Panc1 (cell line): ENCODE data around the gene ZNF862.

Experiments used
- CTCF ChIP-seq: fragments of 450-650 bp; IDR thresholded peaks from 2 replicates; pipeline ENCODE4 v1.5.1; 2017; ENCODE audit warnings: mild to moderate bottlenecking
- POLR2AphosphoS5 ChIP-seq: IDR thresholded peaks from 2 replicates; pipeline ENCODE4 v1.6.1; 2012; ENCODE audit warnings: mild to moderate bottlenecking, low read depth, low read length, moderate library complexity
- REST ChIP-seq, 2 experiments: IDR thresholded peaks; 2 replicates each; pipeline ENCODE4 v1.6.1; 2011 to 2012; ENCODE audit warnings: low read depth in 2 of 2, control low read depth in 1 of 2, low read length in 1 of 2, mild to moderate bottlenecking in 1 of 2, moderate library complexity in 1 of 2; ENCODE audit not compliant: insufficient read depth in 1 of 2
- SIN3A ChIP-seq: IDR thresholded peaks from 2 replicates; pipeline ENCODE4 v1.6.1; 2012; ENCODE audit warnings: low read depth, mild to moderate bottlenecking, low read length, moderate library complexity, borderline replicate concordance; ENCODE audit not compliant: insufficient read depth
- TCF7L2 ChIP-seq: IDR thresholded peaks from 2 replicates; pipeline ENCODE4 v1.6.1; 2011; ENCODE audit warnings: mild to moderate bottlenecking, low read depth, low read length, inconsistent platforms

GRCh38 chr7:149855361-149856305 lies 17.5 kb downstream of the ZNF862 start:
- TF ChIP-seq CTCF: no peak
- no peak for TF ChIP-seq REST (IDR thresholded peaks at IDR 0.05; ENCODE audit: insufficient read depth in 1 of 2, low read depth in 2 of 2, low read length in 1 of 2)
- no peak for TF ChIP-seq POLR2AphosphoS5
- no peak for TF ChIP-seq TCF7L2
- no peak for TF ChIP-seq SIN3A
